ENCODE results near the gene SLC35A4. TPM values are rescaled to one million over a fixed set of nuclear protein-coding genes. Genes with fewer than 3 reads are reported as not detected.

The SLC35A4 gene
- total and polyA plus RNA-seq, 2 of the 8 experiments (the other 6 are each of a cell fraction or from before 2014, with no cell fraction given) = 78.6 to 133 TPM

DNA sequence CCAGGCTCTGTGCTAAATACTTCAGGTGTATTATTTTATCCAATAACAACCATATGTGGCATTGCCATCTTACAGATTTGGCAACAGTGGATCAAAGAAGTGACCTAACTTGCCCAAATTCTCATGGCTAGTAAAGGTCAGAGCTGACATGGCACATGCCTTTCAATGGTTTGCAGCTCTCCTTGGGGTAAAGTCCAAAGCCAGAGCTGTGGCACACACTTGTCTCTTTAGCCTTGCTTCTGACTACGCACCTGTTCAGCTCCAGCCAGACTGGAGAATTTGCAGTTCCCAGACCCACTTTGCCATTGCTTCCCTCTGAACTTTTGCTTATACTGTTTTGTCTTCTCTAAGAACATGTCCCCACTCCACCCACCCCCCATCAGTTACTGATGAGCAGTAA, 5.9 kb downstream of the SLC35A4 start:
- H3K27me3 ChIP-seq (replicated peaks in 1 of 4; ENCODE audit: control insufficient read depth in 3 of 4, extremely low read depth in 1 of 4, insufficient read depth in 3 of 4, low read length in 3 of 4) = no peaks in the 10 kb centered on the region
- no peaks in the 10 kb centered on the region for H3K9me3 ChIP-seq (ENCODE audit: insufficient read depth in 2 of 2, low read depth in 1 of 2, low read length in 1 of 2)
- no peaks in the 10 kb centered on the region for H4K20me1 ChIP-seq (replicated peaks in 1 of 2; ENCODE audit: control insufficient read depth in 1 of 2, insufficient read depth in 2 of 2, low read length in 2 of 2)
- H3K4ac ChIP-seq (replicated peaks; ENCODE audit: insufficient read length, low read depth, low read length) = no peak overlapping the region
- H2AK5ac ChIP-seq (ENCODE audit: low read depth, low read length) = no peak overlapping the region
- H2BK20ac ChIP-seq (ENCODE audit: low read length) = no peak overlapping the region
- H3K23ac ChIP-seq (ENCODE audit: insufficient read length) = no peak overlapping the region
- no peak overlapping the region for H3K14ac ChIP-seq (ENCODE audit: insufficient read length)
- no peak overlapping the region for H3K4me3 ChIP-seq (ENCODE audit: extremely low read depth in 1 of 4, insufficient read depth in 2 of 4, low read depth in 3 of 4, low read length in 4 of 4)
- peaks cover 0 to 4% (median 0%) of the 10 kb centered on the region in 4 experiments; a peak in 2 of 7 replicates for H3K4me1 ChIP-seq (replicated peaks in 1 of 4; ENCODE audit: control insufficient read depth in 3 of 4, insufficient read depth in 4 of 4, low read length in 3 of 4)
- H4K91ac ChIP-seq (replicated peaks; ENCODE audit: insufficient read length, low read length) = no peak overlapping the region
- ChIA-PET POLR2A (ENCODE audit: partially characterized antibody) (interaction anchor here (1.7 to 10.0 kb wide), 4 partner anchors 19 to 104 kb away, joined by 3 to 94 read pairs (median 6); partner anchors contain the start of genes DND1, EIF4EBP3 and TMCO6), CTCF (ENCODE audit: partially characterized antibody) (interaction anchor here (0.7 to 1.8 kb wide), 5 partner anchors 22 to 218 kb away, joined by 3 to 7 read pairs (median 4); partner anchors contain the start of gene EIF4EBP3)
- no peak overlapping the region for H2AFZ ChIP-seq (ENCODE audit: low read length)
- H2BK5ac ChIP-seq (ENCODE audit: low read depth, low read length) = no peak overlapping the region
- H3K4me2 ChIP-seq (ENCODE audit: insufficient read depth in 1 of 2, low read depth in 2 of 2, low read length in 2 of 2) = no peak overlapping the region
- H3K79me2 ChIP-seq (ENCODE audit: control insufficient read depth in 1 of 2, insufficient read depth in 2 of 2, low read length in 2 of 2) = peaks cover 0 to 2% of the 10 kb centered on the region in 2 experiments; a peak in 2 of 4 replicates
- FAIRE-seq (no peak), DNase-seq (ENCODE audit: low read depth in 1 of 2, low spot score in 2 of 2) (no peak)
- H3K36me3 ChIP-seq (ENCODE audit: control insufficient read depth in 2 of 4, insufficient read depth in 4 of 4, low read length in 3 of 4) = peaks cover 0 to 18% (median 13%) of the 10 kb centered on the region in 4 experiments; a peak in 4 of 8 replicates
- H2BK120ac ChIP-seq (replicated peaks; ENCODE audit: low read depth, low read length) = no peak overlapping the region
- no peak overlapping the region for H3K56ac ChIP-seq (replicated peaks; ENCODE audit: insufficient read length, low read depth, low read length)
- H3K27ac ChIP-seq (ENCODE audit: low read depth, low read length) = no peak overlapping the region
- no peak for TF ChIP-seq RXRA (IDR thresholded peaks at IDR 0.05; ENCODE audit: insufficient read depth, low read depth, low read length)
- TF ChIP-seq POLR2A (IDR thresholded peaks at IDR 0.05; ENCODE audit: control extremely low read depth in 1 of 2, low read depth in 2 of 2, low read length in 2 of 2) = no peak
- TF ChIP-seq RBBP5 (IDR thresholded peaks at IDR 0.05; ENCODE audit: borderline replicate concordance, low read depth, low read length) = no peak
- no peak for TF ChIP-seq ASH2L (IDR thresholded peaks at IDR 0.05; ENCODE audit: low read length)
- TF ChIP-seq SRF (IDR thresholded peaks at IDR 0.05; ENCODE audit: low read depth, low read length) = no peak
- TF ChIP-seq FOSL1 (IDR thresholded peaks at IDR 0.05; ENCODE audit: insufficient read depth, low read depth, low read length) = no peak
- H4K8ac ChIP-seq (ENCODE audit: extremely low read depth, insufficient read depth, low read length) = no peak overlapping the region
- H2BK15ac ChIP-seq (ENCODE audit: low read length) = no peak overlapping the region
- no peak overlapping the region for H2BK12ac ChIP-seq (ENCODE audit: low read depth, low read length)
- no peaks in the 10 kb centered on the region; the same call in 1 of the 2 replicates for H3K79me1 ChIP-seq (ENCODE audit: low read depth, low read length)
- peaks cover under 1% of the 10 kb centered on the region; the same call in 1 of the 2 replicates for H3K23me2 ChIP-seq (ENCODE audit: low read depth, low read length)
- no peak overlapping the region for H4K5ac ChIP-seq (ENCODE audit: insufficient read length, low read depth, low read length)
- H3K9ac ChIP-seq (replicated peaks in 1 of 4; ENCODE audit: extremely low read depth in 1 of 4, low read depth in 3 of 4, low read length in 3 of 4) = no peak overlapping the region
- WGBS, 2 experiments (ENCODE audit: extremely low coverage in 1 of 2, insufficient coverage in 1 of 2, insufficient read length in 1 of 2, insufficient replicate concordance in 2 of 2, low coverage in 1 of 2, low lambda C conversion rate in 2 of 2, missing lambda C conversion rate in 1 of 2) = 83% methylated on average over 1 of the region's 1 CpG; no CpG with 5 or more reads in 1 of the 2 experiments
- no peak overlapping the region for H3K18ac ChIP-seq (ENCODE audit: extremely low read depth, low read length)
